ENCODE results near the gene AUTS2.

Gene AUTS2

GRCh38 chr7:70622936-70623335 is 1024.7 kb downstream of the AUTS2 start:
- Histone ChIP-seq H3K4me1 (ENCODE audit: insufficient read depth, insufficient read length) (peaks cover 2% of the 10 kb centered on the region), H3K9me3 (ENCODE audit: insufficient read depth, low read length) (no peaks in the 10 kb centered on the region), H3K9ac (ENCODE audit: insufficient read length, low read depth) (no peak overlapping the region), H3K4me3 (ENCODE audit: insufficient read length, low read depth) (no peak overlapping the region), H3K27me3 (ENCODE audit: insufficient read depth, insufficient read length) (no peaks in the 10 kb centered on the region), H3K36me3 (ENCODE audit: insufficient read depth, insufficient read length, low read length) (no peaks in the 10 kb centered on the region)
- TF ChIP-seq SUZ12 (IDR thresholded peaks at IDR 0.05; ENCODE audit: extremely low read depth, insufficient read depth, insufficient read length): no peak
- TF ChIP-seq YY1 (IDR thresholded peaks at IDR 0.05; ENCODE audit: insufficient read depth, insufficient read length): no peak
- no peak for TF ChIP-seq ZNF274 (IDR thresholded peaks at IDR 0.05; ENCODE audit: low read depth, low read length)
- no peak for DNase-seq (ENCODE audit: low read depth, low spot score)

DNA sequence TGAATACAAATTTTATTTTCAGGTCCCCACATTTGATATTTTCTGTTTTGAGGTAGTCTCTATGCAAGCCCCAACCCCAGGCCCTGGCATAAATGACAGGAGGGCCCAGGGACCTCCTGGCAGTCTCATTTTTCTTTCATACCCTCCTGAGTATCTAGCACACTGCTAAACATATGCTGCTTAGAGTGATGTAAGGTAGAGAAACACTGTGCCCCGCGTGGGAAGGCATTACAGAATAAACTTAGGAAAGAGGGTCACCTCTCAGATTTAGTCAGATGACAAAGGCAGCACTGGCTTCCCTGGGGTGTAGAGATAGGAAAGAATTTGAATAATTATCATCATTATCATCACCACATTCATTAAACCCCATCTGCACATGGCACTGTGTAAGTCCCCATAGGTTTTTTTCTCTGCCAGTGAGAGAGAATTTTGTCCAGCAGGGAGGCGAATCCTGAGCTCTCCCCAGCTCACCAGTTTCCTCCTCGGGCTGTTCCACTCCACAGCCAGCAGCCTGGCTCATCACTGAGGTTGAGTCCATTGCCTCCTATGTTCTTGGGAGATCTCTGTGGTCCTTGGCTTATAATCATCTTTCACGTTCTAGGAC is 1026.3 kb downstream of the AUTS2 start:
- Histone ChIP-seq H3K27me3 (ENCODE audit: insufficient read depth, insufficient read length) (no peaks in the 10 kb centered on the region), H3K36me3 (ENCODE audit: insufficient read depth, insufficient read length, low read length) (no peaks in the 10 kb centered on the region), H3K9me3 (ENCODE audit: insufficient read depth, low read length) (no peaks in the 10 kb centered on the region), H3K4me3 (ENCODE audit: insufficient read length, low read depth) (no peak overlapping the region), H3K9ac (ENCODE audit: insufficient read length, low read depth) (no peak overlapping the region), H3K4me1 (ENCODE audit: insufficient read depth, insufficient read length) (peaks cover 2% of the 10 kb centered on the region)
- DNase-seq (ENCODE audit: low read depth, low spot score): no peak
- TF ChIP-seq YY1 (IDR thresholded peaks at IDR 0.05; ENCODE audit: insufficient read depth, insufficient read length): no peak
- TF ChIP-seq ZNF274 (IDR thresholded peaks at IDR 0.05; ENCODE audit: low read depth, low read length): no peak
- TF ChIP-seq SUZ12 (IDR thresholded peaks at IDR 0.05; ENCODE audit: extremely low read depth, insufficient read depth, insufficient read length): no peak

DNA sequence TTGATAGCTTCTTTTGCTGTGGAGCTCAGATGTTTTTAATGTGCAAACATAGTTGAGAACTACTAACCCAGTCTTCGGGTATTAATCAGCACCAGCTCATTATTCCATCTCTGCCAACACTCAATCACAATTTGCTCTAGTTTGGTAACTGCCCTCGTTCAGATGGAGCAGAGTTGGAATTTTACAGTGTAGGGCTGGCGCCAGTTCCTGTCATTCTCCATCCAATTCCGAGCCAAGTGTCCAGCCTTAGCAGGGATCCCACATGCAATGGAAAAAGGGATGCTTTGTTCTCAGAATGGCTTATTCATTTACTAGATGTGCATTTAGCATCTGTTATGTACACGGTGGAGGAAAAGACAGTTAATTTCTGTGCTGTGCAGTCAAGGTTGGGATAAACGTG is 1029.2 kb downstream of the AUTS2 start:
- no peak overlapping the region for H3K4me3 ChIP-seq (ENCODE audit: insufficient read length, low read depth)
- TF ChIP-seq ZNF274 (IDR thresholded peaks at IDR 0.05; ENCODE audit: low read depth, low read length) (no peak), YY1 (IDR thresholded peaks at IDR 0.05; ENCODE audit: insufficient read depth, insufficient read length) (no peak), SUZ12 (IDR thresholded peaks at IDR 0.05; ENCODE audit: extremely low read depth, insufficient read depth, insufficient read length) (no peak)
- H3K9ac ChIP-seq (ENCODE audit: insufficient read length, low read depth): no peak overlapping the region
- no peaks in the 10 kb centered on the region for H3K36me3 ChIP-seq (ENCODE audit: insufficient read depth, insufficient read length, low read length)
- no peaks in the 10 kb centered on the region for H3K9me3 ChIP-seq (ENCODE audit: insufficient read depth, low read length)
- DNase-seq (ENCODE audit: low read depth, low spot score): no peak
- no peaks in the 10 kb centered on the region for H3K27me3 ChIP-seq (ENCODE audit: insufficient read depth, insufficient read length)
- peaks cover 8% of the 10 kb centered on the region for H3K4me1 ChIP-seq (ENCODE audit: insufficient read depth, insufficient read length)

- TF ChIP-seq SUZ12 (IDR thresholded peaks at IDR 0.05; ENCODE audit: extremely low read depth, insufficient read depth, insufficient read length): no peak
- TF ChIP-seq ZNF274 (IDR thresholded peaks at IDR 0.05; ENCODE audit: low read depth, low read length): no peak
- TF ChIP-seq YY1 (IDR thresholded peaks at IDR 0.05; ENCODE audit: insufficient read depth, insufficient read length): no peak
- Histone ChIP-seq H3K4me1 (ENCODE audit: insufficient read depth, insufficient read length) (peaks cover 10% of the 10 kb centered on the region), H3K27me3 (ENCODE audit: insufficient read depth, insufficient read length) (no peaks in the 10 kb centered on the region), H3K9ac (ENCODE audit: insufficient read length, low read depth) (no peak overlapping the region), H3K9me3 (ENCODE audit: insufficient read depth, low read length) (no peaks in the 10 kb centered on the region), H3K36me3 (ENCODE audit: insufficient read depth, insufficient read length, low read length) (no peaks in the 10 kb centered on the region), H3K4me3 (ENCODE audit: insufficient read length, low read depth) (no peak overlapping the region)
- no peak for DNase-seq (ENCODE audit: low read depth, low spot score)
These were observed 1032.2 kb downstream of the AUTS2 start for GRCh38 chr7:70630440-70630817.

- no peaks in the 10 kb centered on the region for H3K9me3 ChIP-seq (ENCODE audit: insufficient read depth, low read length)
- H3K9ac ChIP-seq (ENCODE audit: insufficient read length, low read depth): no peak overlapping the region
- H3K4me1 ChIP-seq (ENCODE audit: insufficient read depth, insufficient read length): peaks cover 10% of the 10 kb centered on the region
- no peak overlapping the region for H3K4me3 ChIP-seq (ENCODE audit: insufficient read length, low read depth)
- H3K36me3 ChIP-seq (ENCODE audit: insufficient read depth, insufficient read length, low read length): no peaks in the 10 kb centered on the region
- no peaks in the 10 kb centered on the region for H3K27me3 ChIP-seq (ENCODE audit: insufficient read depth, insufficient read length)
- DNase-seq (ENCODE audit: low read depth, low spot score): no peak
- TF ChIP-seq YY1 (IDR thresholded peaks at IDR 0.05; ENCODE audit: insufficient read depth, insufficient read length) (no peak), ZNF274 (IDR thresholded peaks at IDR 0.05; ENCODE audit: low read depth, low read length) (no peak), SUZ12 (IDR thresholded peaks at IDR 0.05; ENCODE audit: extremely low read depth, insufficient read depth, insufficient read length) (no peak)
These were observed 1032.7 kb downstream of the AUTS2 start for GRCh38 chr7:70630818-70631457.

DNA sequence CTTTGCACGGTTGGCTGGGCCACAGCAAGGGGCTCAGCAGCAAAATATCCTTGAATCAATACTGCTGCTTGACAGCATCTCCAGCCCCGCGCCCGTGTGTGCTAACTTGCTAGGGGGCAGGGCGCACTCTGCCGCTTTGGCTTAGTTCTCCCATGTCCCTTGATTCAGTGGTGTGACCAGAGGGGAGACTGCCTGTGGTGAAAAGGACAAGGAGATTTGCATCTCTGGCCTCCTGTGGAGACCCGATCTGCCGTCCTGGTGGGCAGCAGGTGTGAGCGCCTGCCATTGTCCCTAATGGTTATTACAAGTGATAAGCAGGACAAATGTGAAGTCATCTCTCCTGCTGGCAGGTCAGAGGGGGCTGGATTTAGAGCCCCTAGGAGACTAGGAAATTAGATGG is 1033.4 kb downstream of the AUTS2 start:
- TF ChIP-seq SUZ12 (IDR thresholded peaks at IDR 0.05; ENCODE audit: extremely low read depth, insufficient read depth, insufficient read length): no peak
- no peak for TF ChIP-seq ZNF274 (IDR thresholded peaks at IDR 0.05; ENCODE audit: low read depth, low read length)
- TF ChIP-seq YY1 (IDR thresholded peaks at IDR 0.05; ENCODE audit: insufficient read depth, insufficient read length): no peak
- Histone ChIP-seq H3K4me3 (ENCODE audit: insufficient read length, low read depth) (no peak overlapping the region), H3K9me3 (ENCODE audit: insufficient read depth, low read length) (no peaks in the 10 kb centered on the region), H3K9ac (ENCODE audit: insufficient read length, low read depth) (no peak overlapping the region), H3K27me3 (ENCODE audit: insufficient read depth, insufficient read length) (no peaks in the 10 kb centered on the region), H3K36me3 (ENCODE audit: insufficient read depth, insufficient read length, low read length) (no peaks in the 10 kb centered on the region), H3K4me1 (ENCODE audit: insufficient read depth, insufficient read length) (peaks cover 10% of the 10 kb centered on the region)
- no peak for DNase-seq (ENCODE audit: low read depth, low spot score)

- Histone ChIP-seq H3K27me3 (ENCODE audit: insufficient read depth, insufficient read length) (no peaks in the 10 kb centered on the region), H3K9me3 (ENCODE audit: insufficient read depth, low read length) (no peaks in the 10 kb centered on the region), H3K36me3 (ENCODE audit: insufficient read depth, insufficient read length, low read length) (no peaks in the 10 kb centered on the region), H3K9ac (ENCODE audit: insufficient read length, low read depth) (no peak overlapping the region), H3K4me3 (ENCODE audit: insufficient read length, low read depth) (no peak overlapping the region), H3K4me1 (ENCODE audit: insufficient read depth, insufficient read length) (peaks cover 10% of the 10 kb centered on the region)
- TF ChIP-seq YY1 (IDR thresholded peaks at IDR 0.05; ENCODE audit: insufficient read depth, insufficient read length) (no peak), SUZ12 (IDR thresholded peaks at IDR 0.05; ENCODE audit: extremely low read depth, insufficient read depth, insufficient read length) (no peak), ZNF274 (IDR thresholded peaks at IDR 0.05; ENCODE audit: low read depth, low read length) (no peak)
- no peak for DNase-seq (ENCODE audit: low read depth, low spot score)
These were observed 1034.1 kb downstream of the AUTS2 start for GRCh38 chr7:70632400-70632799.
